ENCODE measurements around the gene ZNF593OS. TPM values are rescaled to one million over a fixed set of nuclear protein-coding genes. Genes with fewer than 3 reads are reported as not detected.

Gene ZNF593OS
- total and polyA plus RNA-seq, 7 experiments from 2014 or later = 0.97 TPM; not detected in 6

- no peaks in the 10 kb centered on the region for H3K9me3 ChIP-seq (ENCODE audit: control insufficient read depth in 2 of 3, low read length in 3 of 3)
- H3K36me3 ChIP-seq (ENCODE audit: control insufficient read depth in 2 of 3, insufficient read depth in 3 of 3, low read length in 3 of 3) = peaks cover 0 to 29% (median 7%) of the 10 kb centered on the region in 3 experiments
- DNase-seq (no peak), ATAC-seq (no peak)
- ChIA-PET POLR2A (interaction anchor here (0.7 to 7.4 kb wide), 4 partner anchors 11 to 55 kb away, joined by 3 to 93 read pairs (median 4); partner anchors contain the start of genes CNKSR1 and PDIK1L), CTCF (interaction anchor here (1.2 to 1.6 kb wide), 3 partner anchors 10 to 31 kb away, joined by 3 to 5 read pairs (median 4); partner anchors contain the start of gene PDIK1L)
- H3K27me3 ChIP-seq (ENCODE audit: control insufficient read depth in 2 of 2, insufficient read depth in 2 of 2, low read length in 2 of 2) = no peaks in the 10 kb centered on the region
- peaks cover 0 to 29% (median 8%) of the 10 kb centered on the region in 5 donors for H3K36me3 Mint-ChIP-seq
- H3K4me1 Mint-ChIP-seq = peaks cover 24 to 67% (median 55%) of the 10 kb centered on the region in 7 donors
- H3K4me3 Mint-ChIP-seq = no peak overlapping the region
- H3K4me1 ChIP-seq (ENCODE audit: control insufficient read depth in 2 of 2, insufficient read depth in 2 of 2, low read length in 2 of 2) = peaks cover 13 to 15% of the 10 kb centered on the region in 2 donors
- no peak overlapping the region for H3K27ac ChIP-seq (ENCODE audit: low read depth, low read length)
- no peaks in the 10 kb centered on the region for H3K9me3 Mint-ChIP-seq
- H3K27ac Mint-ChIP-seq = peak overlapping the region in 3 of 9 donors; percentile 14 to 37 (median 24)
- no peaks in the 10 kb centered on the region for H3K27me3 Mint-ChIP-seq
- intact Hi-C loops (cut with micrococcal nuclease) = loop anchor here in 1 of 2 donors (10.0 kb wide), 2 partner anchors 573 to 877 kb away; partner anchors contain the start of genes ARID1A and RSRP1
- H3K4me3 ChIP-seq (ENCODE audit: low read length) = no peak overlapping the region
These were observed 49.5 kb downstream of the ZNF593OS start for GRCh38 chr1:26121854-26122773.

DNA sequence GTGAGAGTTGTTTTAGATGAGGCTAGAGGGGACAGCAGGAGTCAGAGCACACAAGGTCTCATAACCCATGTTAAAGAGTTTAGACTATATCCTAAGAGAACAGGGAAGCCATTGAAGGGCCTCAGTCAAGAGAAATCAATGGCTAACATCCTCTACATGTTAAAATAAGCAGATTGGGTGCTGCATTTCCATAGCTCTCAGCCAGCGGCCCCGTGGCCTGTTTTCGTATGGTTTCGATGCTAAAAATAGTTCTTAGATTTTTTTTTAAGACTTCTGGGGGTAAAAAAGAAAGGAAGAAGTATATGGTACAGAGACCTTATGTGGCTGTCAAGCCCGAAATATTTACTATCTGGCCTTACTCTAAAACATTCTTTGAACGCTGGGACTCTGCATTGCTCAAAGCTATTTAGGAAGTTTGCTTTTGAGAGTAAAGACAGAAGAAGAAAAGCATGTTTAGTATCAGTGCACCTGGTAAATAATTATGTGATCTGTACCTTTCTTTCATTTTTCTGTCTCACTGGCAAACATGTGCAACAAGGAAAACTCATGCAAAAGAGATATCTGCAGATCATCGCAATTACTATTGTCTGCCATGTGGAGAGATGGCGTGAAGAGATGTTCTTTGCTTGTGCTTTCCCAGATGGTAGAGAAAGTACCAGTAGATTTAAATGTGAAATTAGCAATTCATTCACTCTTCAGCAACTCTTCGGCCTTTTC lies 51.6 kb downstream of the ZNF593OS start:
- ATAC-seq (no peak), DNase-seq (no peak)
- Histone ChIP-seq H3K4me3 (ENCODE audit: low read length) (no peak overlapping the region), H3K27ac (ENCODE audit: low read depth, low read length) (no peak overlapping the region), H3K4me1 (ENCODE audit: control insufficient read depth in 2 of 2, insufficient read depth in 2 of 2, low read length in 2 of 2) (no peaks in the 10 kb centered on the region), H3K27me3 (ENCODE audit: control insufficient read depth in 2 of 2, insufficient read depth in 2 of 2, low read length in 2 of 2) (no peaks in the 10 kb centered on the region), H3K36me3 (ENCODE audit: control insufficient read depth in 2 of 3, insufficient read depth in 3 of 3, low read length in 3 of 3) (peaks cover under 1 to 37% (median 7%) of the 10 kb centered on the region in 3 experiments), H3K9me3 (ENCODE audit: control insufficient read depth in 2 of 3, low read length in 3 of 3) (no peaks in the 10 kb centered on the region)
- peak overlapping the region in 7 of 9 donors; percentile 19 to 87 (median 65) for H3K27ac Mint-ChIP-seq
- H3K36me3 Mint-ChIP-seq = peaks cover 0 to 32% (median 8%) of the 10 kb centered on the region in 5 donors
- no peaks in the 10 kb centered on the region for H3K27me3 Mint-ChIP-seq
- intact Hi-C loops (cut with micrococcal nuclease) = loop anchor here in 1 of 2 donors (10.0 kb wide), 2 partner anchors 575 to 875 kb away; partner anchors contain the start of genes ARID1A and RSRP1
- peak overlapping the region in 2 of 10 donors; percentile 43 to 48 for H3K4me3 Mint-ChIP-seq
- ChIA-PET POLR2A (interaction anchor here (0.5 to 7.4 kb wide), 4 partner anchors 8 to 301 kb away, joined by 3 to 93 read pairs (median 4); partner anchors contain the start of gene PDIK1L), CTCF (interaction anchor here (0.6 kb wide), 1 partner anchor 24 kb away, joined by 3 read pairs; no protein-coding TSS in a partner anchor)
- peaks cover 10 to 53% (median 40%) of the 10 kb centered on the region in 7 donors for H3K4me1 Mint-ChIP-seq
- H3K9me3 Mint-ChIP-seq = no peaks in the 10 kb centered on the region

Other genes starting within 250 kb of the ZNF593OS start
- 10 to 100 TPM; 11.4 to 36.0 (median 12.7) TPM for gene PAFAH2, start 173.8 kb downstream of the ZNF593OS start, total RNA-seq
- 10 to 100 TPM; 19.5 to 23.7 TPM for gene PAFAH2, start 173.8 kb downstream of the ZNF593OS start, polyA plus RNA-seq
- under 1 TPM in 2 of 5 experiments, not detected in 3; 0.14 to 0.32 TPM for gene EXTL1, start 150.1 kb downstream of the ZNF593OS start, total RNA-seq
- not detected for gene EXTL1, start 150.1 kb downstream of the ZNF593OS start, polyA plus RNA-seq
- not detected for gene SLC30A2, start 125.7 kb downstream of the ZNF593OS start, total RNA-seq
- gene SLC30A2, start 125.7 kb downstream of the ZNF593OS start, polyA plus RNA-seq = not detected
- not detected for gene TRIM63, start 104.2 kb downstream of the ZNF593OS start, total RNA-seq
- not detected for gene TRIM63, start 104.2 kb downstream of the ZNF593OS start, polyA plus RNA-seq
- 10 to 100 TPM in 4 of 5 experiments, 1 to 10 TPM in 1; 9.1 to 29.6 (median 20.3) TPM for gene PDIK1L, start 60.0 kb downstream of the ZNF593OS start, total RNA-seq
- 1 to 10 TPM; 4.7 to 7.4 TPM for gene PDIK1L, start 60.0 kb downstream of the ZNF593OS start, polyA plus RNA-seq
- gene FAM110D, start 12.8 kb downstream of the ZNF593OS start, total RNA-seq = not detected
- not detected for gene FAM110D, start 12.8 kb downstream of the ZNF593OS start, polyA plus RNA-seq
- not detected for gene C1orf232, start 2.9 kb downstream of the ZNF593OS start, total RNA-seq
- gene C1orf232, start 2.9 kb downstream of the ZNF593OS start, polyA plus RNA-seq = not detected
- gene ZNF593, start 1.9 kb downstream of the ZNF593OS start, total RNA-seq = 10 to 100 TPM in 2 of 5 experiments, 1 to 10 TPM in 3; 7.8 to 36.3 (median 9.6) TPM
- 10 to 100 TPM; 22.2 to 25.3 TPM for gene ZNF593, start 1.9 kb downstream of the ZNF593OS start, polyA plus RNA-seq
- gene CNKSR1, start 5.7 kb upstream of the ZNF593OS start, total RNA-seq = 1 to 10 TPM; 2.4 to 7.5 (median 4.6) TPM
- 1 to 10 TPM in 1 of 2 donors, under 1 TPM in 1; 0.63 to 1.4 TPM for gene CNKSR1, start 5.7 kb upstream of the ZNF593OS start, polyA plus RNA-seq
- not detected for gene CATSPER4, start 18.8 kb upstream of the ZNF593OS start, total RNA-seq
- gene CATSPER4, start 18.8 kb upstream of the ZNF593OS start, polyA plus RNA-seq = not detected
- gene CEP85, start 62.4 kb upstream of the ZNF593OS start, total RNA-seq = 10 to 100 TPM; 12.1 to 34.8 (median 20.7) TPM
- 10 to 100 TPM in 1 of 2 donors, 1 to 10 TPM in 1; 5.4 to 12.1 TPM for gene CEP85, start 62.4 kb upstream of the ZNF593OS start, polyA plus RNA-seq
- gene SH3BGRL3, start 108.3 kb upstream of the ZNF593OS start, total RNA-seq = 100 to 1,000 TPM; 156 to 636 (median 224) TPM
- gene SH3BGRL3, start 108.3 kb upstream of the ZNF593OS start, polyA plus RNA-seq = 100 to 1,000 TPM; 569 to 630 TPM
- 100 to 1,000 TPM in 3 of 5 experiments, 10 to 100 TPM in 2; 35.7 to 131 (median 124) TPM for gene UBXN11, start 134.8 kb upstream of the ZNF593OS start, total RNA-seq
- gene UBXN11, start 134.8 kb upstream of the ZNF593OS start, polyA plus RNA-seq = 10 to 100 TPM; 10.5 to 13.6 TPM
- 1,000 to 10,000 TPM in 3 of 5 experiments, 100 to 1,000 TPM in 2; 719 to 1,390 (median 1,130) TPM for gene CD52, start 146.1 kb upstream of the ZNF593OS start, total RNA-seq
- gene CD52, start 146.1 kb upstream of the ZNF593OS start, polyA plus RNA-seq = 1,000 to 10,000 TPM; 7,628 to 8,133 TPM
- gene CRYBG2, start 182.3 kb upstream of the ZNF593OS start, total RNA-seq = 1 to 10 TPM in 3 of 5 experiments, under 1 TPM in 1, not detected in 1; 0.59 to 1.5 (median 1.2) TPM
- 1 to 10 TPM in 1 of 2 donors, not detected in 1; 1.1 TPM for gene CRYBG2, start 182.3 kb upstream of the ZNF593OS start, polyA plus RNA-seq
- 1 to 10 TPM in 1 of 5 experiments, under 1 TPM in 2, not detected in 2; 0.22 to 6.3 (median 0.51) TPM for gene ZNF683, start 200.9 kb upstream of the ZNF593OS start, total RNA-seq
- gene ZNF683, start 200.9 kb upstream of the ZNF593OS start, polyA plus RNA-seq = not detected
- not detected for gene LIN28A, start 239.0 kb upstream of the ZNF593OS start, total RNA-seq
- not detected for gene LIN28A, start 239.0 kb upstream of the ZNF593OS start, polyA plus RNA-seq

Data from naive thymus-derived CD4-positive, alpha-beta T cell (primary cell).